H1 (cell line): ENCODE results near the gene PPP1R18.

Experiments
- CEBPB ChIP-seq: IDR thresholded peaks from 2 replicates; pipeline ENCODE4 v1.6.1; 2012; ENCODE audit warnings: low read depth, low read length
- CHD2 ChIP-seq: IDR thresholded peaks from 2 replicates; pipeline ENCODE4 v1.6.1; 2012; ENCODE audit warnings: low read length, improper control_type of control experiment
- EZH2 ChIP-seq: fragments of 200-600 bp; sonication (generic); IDR thresholded peaks from 2 replicates; pipeline ENCODE4 v1.7.1; 2012; ENCODE audit warnings: low read depth, mild to moderate bottlenecking, moderate library complexity, low read length, inconsistent platforms; ENCODE audit not compliant: severe bottlenecking
- GTF2F1 ChIP-seq: IDR thresholded peaks from 2 replicates; pipeline ENCODE4 v1.6.1; 2012; ENCODE audit warnings: low read depth, low read length, improper control_type of control experiment, borderline replicate concordance
- MAFK ChIP-seq: IDR thresholded peaks from 2 replicates; pipeline ENCODE4 v1.6.1; 2012; ENCODE audit warnings: low read depth, mild to moderate bottlenecking, improper control_type of control experiment, low read length
- NRF1 ChIP-seq: IDR thresholded peaks from 2 replicates; pipeline ENCODE4 v1.6.1; 2011; ENCODE audit warnings: mild to moderate bottlenecking, low read depth, low read length, improper control_type of control experiment
- POLR2A ChIP-seq, 2 experiments: IDR thresholded peaks; 1 replicate in 1 of 2; 2 replicates in 1 of 2; pipeline ENCODE4 v1.6.1; 2011; ENCODE audit warnings: low read depth in 2 of 2, low read length in 2 of 2, mild to moderate bottlenecking in 2 of 2; ENCODE audit errors: control extremely low read depth in 1 of 2
- POLR2AphosphoS5 ChIP-seq: IDR thresholded peaks from 2 replicates; pipeline ENCODE4 v1.6.1; 2011; ENCODE audit warnings: low read depth, low read length
- RFX5 ChIP-seq: IDR thresholded peaks from 2 replicates; pipeline ENCODE4 v1.6.1; 2011; ENCODE audit warnings: low read depth, low read length, improper control_type of control experiment, borderline replicate concordance
- TCF12 ChIP-seq: IDR thresholded peaks from 2 replicates; pipeline ENCODE4 v1.6.1; 2011; ENCODE audit warnings: low read depth, mild to moderate bottlenecking, low read length
- YY1 ChIP-seq: IDR thresholded peaks from 2 replicates; pipeline ENCODE4 v1.6.1; 2011; ENCODE audit warnings: low read depth, mild to moderate bottlenecking, low read length
- TF ChIP-seq, protein P1 (sequence below): IDR thresholded peaks from 2 replicates; pipeline ENCODE4 v1.6.1; 2011; ENCODE audit warnings: low read depth, mild to moderate bottlenecking, low read length; ENCODE audit not compliant: insufficient read depth
- TF ChIP-seq, protein P2 (sequence below), 3 experiments: IDR thresholded peaks; 1 replicate in 2 of 3; 2 replicates in 1 of 3; pipeline versions ENCODE4 v1.5.1 to v1.6.1; 2011; ENCODE audit warnings: low read length in 3 of 3, mild to moderate bottlenecking in 3 of 3, inconsistent platforms in 2 of 3, low read depth in 1 of 3, moderate library complexity in 1 of 3; ENCODE audit not compliant: insufficient read depth in 1 of 3; ENCODE audit errors: control extremely low read depth in 1 of 3

DNA sequence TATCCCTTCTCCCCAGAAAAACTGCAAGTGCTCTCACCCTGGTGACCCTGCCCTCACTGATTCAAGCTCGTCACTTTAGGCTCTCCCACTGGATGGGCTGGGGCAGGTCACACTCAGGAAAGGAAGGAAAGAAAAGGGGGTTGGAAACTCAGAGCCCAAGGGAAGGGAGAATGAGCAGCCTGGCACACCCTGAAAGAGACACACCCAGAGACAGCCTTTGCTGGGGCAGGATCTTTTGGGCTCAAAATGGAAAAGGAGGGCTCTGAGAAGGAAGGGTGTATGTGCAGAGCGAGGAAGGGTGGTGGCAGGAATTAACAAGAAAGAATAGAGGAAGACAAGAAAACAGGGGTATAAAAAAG lies 2.5 kb downstream of the PPP1R18 start:
- no peak for TF ChIP-seq POLR2AphosphoS5
- TF ChIP-seq GTF2F1, result no peak
- TF ChIP-seq TCF12, result no peak
- no peak for TF ChIP-seq YY1
- TF ChIP-seq, protein P1, sequence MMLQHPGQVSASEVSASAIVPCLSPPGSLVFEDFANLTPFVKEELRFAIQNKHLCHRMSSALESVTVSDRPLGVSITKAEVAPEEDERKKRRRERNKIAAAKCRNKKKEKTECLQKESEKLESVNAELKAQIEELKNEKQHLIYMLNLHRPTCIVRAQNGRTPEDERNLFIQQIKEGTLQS, result no peak
- TF ChIP-seq, protein P2, sequence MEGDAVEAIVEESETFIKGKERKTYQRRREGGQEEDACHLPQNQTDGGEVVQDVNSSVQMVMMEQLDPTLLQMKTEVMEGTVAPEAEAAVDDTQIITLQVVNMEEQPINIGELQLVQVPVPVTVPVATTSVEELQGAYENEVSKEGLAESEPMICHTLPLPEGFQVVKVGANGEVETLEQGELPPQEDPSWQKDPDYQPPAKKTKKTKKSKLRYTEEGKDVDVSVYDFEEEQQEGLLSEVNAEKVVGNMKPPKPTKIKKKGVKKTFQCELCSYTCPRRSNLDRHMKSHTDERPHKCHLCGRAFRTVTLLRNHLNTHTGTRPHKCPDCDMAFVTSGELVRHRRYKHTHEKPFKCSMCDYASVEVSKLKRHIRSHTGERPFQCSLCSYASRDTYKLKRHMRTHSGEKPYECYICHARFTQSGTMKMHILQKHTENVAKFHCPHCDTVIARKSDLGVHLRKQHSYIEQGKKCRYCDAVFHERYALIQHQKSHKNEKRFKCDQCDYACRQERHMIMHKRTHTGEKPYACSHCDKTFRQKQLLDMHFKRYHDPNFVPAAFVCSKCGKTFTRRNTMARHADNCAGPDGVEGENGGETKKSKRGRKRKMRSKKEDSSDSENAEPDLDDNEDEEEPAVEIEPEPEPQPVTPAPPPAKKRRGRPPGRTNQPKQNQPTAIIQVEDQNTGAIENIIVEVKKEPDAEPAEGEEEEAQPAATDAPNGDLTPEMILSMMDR (IDR thresholded peaks at IDR 0.05; ENCODE audit: control extremely low read depth in 1 of 3, insufficient read depth in 1 of 3, low read depth in 1 of 3, low read length in 3 of 3), result no peak
- TF ChIP-seq NRF1, result no peak
- TF ChIP-seq RFX5, result no peak
- TF ChIP-seq CEBPB, result no peak
- no peak for TF ChIP-seq CHD2
- TF ChIP-seq POLR2A (IDR thresholded peaks at IDR 0.05; ENCODE audit: control extremely low read depth in 1 of 2, low read depth in 2 of 2, low read length in 2 of 2), result no peak
- no peak for TF ChIP-seq MAFK
- TF ChIP-seq EZH2, result no peak
